Ishikawa (cell line): ENCODE data around the gene SLIT3.

ENCODE experiments used
- CEBPB ChIP-seq: IDR thresholded peaks from 2 replicates; pipeline ENCODE4 v1.6.1; 2012
- CREB1 ChIP-seq: IDR thresholded peaks from 2 replicates; pipeline ENCODE4 v1.6.1; 2012; ENCODE audit warnings: low read depth
- EGR1 ChIP-seq: IDR thresholded peaks from 2 replicates; pipeline ENCODE4 v1.6.1; 2012
- EP300 ChIP-seq: IDR thresholded peaks from 2 replicates; pipeline ENCODE4 v1.6.1; 2012; ENCODE audit warnings: borderline replicate concordance
- FOXM1 ChIP-seq: IDR thresholded peaks from 2 replicates; pipeline ENCODE4 v1.6.1; 2012; ENCODE audit warnings: low read depth, borderline replicate concordance
- MAX ChIP-seq: IDR thresholded peaks from 2 replicates; pipeline ENCODE4 v1.6.1; 2012
- NFIC ChIP-seq: IDR thresholded peaks from 2 replicates; pipeline ENCODE4 v1.6.1; 2012
- RAD21 ChIP-seq: IDR thresholded peaks from 2 replicates; pipeline ENCODE4 v1.6.1; 2012; ENCODE audit warnings: low read depth
- TAF1 ChIP-seq: IDR thresholded peaks from 2 replicates; pipeline ENCODE4 v1.6.1; 2012; ENCODE audit warnings: low read depth, mild to moderate bottlenecking
- TCF12 ChIP-seq: IDR thresholded peaks from 2 replicates; pipeline ENCODE4 v1.6.1; 2012; ENCODE audit warnings: low read depth
- TEAD4 ChIP-seq: IDR thresholded peaks from 2 replicates; pipeline ENCODE4 v1.6.1; 2012
- YY1 ChIP-seq: IDR thresholded peaks from 2 replicates; pipeline ENCODE4 v1.6.1; 2012; ENCODE audit warnings: low read depth
- ZBTB7A ChIP-seq: IDR thresholded peaks from 2 replicates; pipeline ENCODE4 v1.6.1; 2012; ENCODE audit warnings: low read depth
- TF ChIP-seq, protein P1 (sequence below): IDR thresholded peaks from 2 replicates; pipeline ENCODE4 v1.6.1; 2012; ENCODE audit warnings: low read depth, mild to moderate bottlenecking
- TF ChIP-seq, protein P2 (sequence below): IDR thresholded peaks from 2 replicates; pipeline ENCODE4 v1.6.1; 2012

Gene SLIT3

DNA sequence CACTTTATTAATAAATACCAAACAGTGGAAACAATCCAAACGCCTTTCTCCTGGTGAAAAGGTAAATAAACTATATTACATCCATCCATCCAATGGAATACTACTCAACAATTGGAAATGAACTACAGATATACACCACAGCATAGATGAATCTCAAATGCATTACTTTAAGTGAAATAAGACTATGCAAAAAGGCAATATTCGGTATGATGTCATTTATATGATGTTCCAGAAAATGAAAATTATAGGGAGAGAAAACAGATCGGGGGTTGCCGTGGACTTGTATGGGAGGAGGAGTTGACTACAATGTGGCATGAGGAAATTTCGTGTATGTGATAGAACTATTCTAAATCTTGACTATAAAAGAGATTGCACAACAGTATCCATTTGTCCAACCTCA, 27.5 kb upstream of the SLIT3 start:
- TF ChIP-seq, protein P1, sequence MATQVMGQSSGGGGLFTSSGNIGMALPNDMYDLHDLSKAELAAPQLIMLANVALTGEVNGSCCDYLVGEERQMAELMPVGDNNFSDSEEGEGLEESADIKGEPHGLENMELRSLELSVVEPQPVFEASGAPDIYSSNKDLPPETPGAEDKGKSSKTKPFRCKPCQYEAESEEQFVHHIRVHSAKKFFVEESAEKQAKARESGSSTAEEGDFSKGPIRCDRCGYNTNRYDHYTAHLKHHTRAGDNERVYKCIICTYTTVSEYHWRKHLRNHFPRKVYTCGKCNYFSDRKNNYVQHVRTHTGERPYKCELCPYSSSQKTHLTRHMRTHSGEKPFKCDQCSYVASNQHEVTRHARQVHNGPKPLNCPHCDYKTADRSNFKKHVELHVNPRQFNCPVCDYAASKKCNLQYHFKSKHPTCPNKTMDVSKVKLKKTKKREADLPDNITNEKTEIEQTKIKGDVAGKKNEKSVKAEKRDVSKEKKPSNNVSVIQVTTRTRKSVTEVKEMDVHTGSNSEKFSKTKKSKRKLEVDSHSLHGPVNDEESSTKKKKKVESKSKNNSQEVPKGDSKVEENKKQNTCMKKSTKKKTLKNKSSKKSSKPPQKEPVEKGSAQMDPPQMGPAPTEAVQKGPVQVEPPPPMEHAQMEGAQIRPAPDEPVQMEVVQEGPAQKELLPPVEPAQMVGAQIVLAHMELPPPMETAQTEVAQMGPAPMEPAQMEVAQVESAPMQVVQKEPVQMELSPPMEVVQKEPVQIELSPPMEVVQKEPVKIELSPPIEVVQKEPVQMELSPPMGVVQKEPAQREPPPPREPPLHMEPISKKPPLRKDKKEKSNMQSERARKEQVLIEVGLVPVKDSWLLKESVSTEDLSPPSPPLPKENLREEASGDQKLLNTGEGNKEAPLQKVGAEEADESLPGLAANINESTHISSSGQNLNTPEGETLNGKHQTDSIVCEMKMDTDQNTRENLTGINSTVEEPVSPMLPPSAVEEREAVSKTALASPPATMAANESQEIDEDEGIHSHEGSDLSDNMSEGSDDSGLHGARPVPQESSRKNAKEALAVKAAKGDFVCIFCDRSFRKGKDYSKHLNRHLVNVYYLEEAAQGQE = no peak
- TF ChIP-seq RAD21 (no peak), TAF1 (no peak), CEBPB (no peak), NFIC (no peak), MAX (no peak), YY1 (no peak), EGR1 (no peak)
- TF ChIP-seq, protein P2, sequence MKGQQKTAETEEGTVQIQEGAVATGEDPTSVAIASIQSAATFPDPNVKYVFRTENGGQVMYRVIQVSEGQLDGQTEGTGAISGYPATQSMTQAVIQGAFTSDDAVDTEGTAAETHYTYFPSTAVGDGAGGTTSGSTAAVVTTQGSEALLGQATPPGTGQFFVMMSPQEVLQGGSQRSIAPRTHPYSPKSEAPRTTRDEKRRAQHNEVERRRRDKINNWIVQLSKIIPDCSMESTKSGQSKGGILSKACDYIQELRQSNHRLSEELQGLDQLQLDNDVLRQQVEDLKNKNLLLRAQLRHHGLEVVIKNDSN = no peak

DNA sequence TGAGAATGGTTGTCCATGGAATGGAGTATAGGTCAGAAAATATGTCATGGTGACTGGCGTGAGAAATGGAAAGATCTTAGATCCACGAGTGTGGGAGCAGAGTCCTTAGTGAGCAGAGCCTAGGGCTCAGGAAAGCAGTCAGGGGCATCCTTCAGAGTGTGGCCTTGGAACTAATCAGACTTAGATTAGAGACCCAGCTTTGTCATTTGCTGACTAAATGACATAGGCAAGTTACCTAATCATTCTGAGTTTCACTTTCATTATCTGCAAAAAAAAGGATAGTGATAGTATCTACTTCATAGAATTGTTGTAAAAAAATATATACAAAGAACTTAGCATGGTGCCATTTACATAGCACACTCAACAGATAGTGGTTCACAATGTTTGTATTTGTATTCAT, 24.3 kb upstream of the SLIT3 start:
- TF ChIP-seq CEBPB = no peak
- no peak for TF ChIP-seq YY1
- TF ChIP-seq EGR1 = no peak
- TF ChIP-seq TCF12 = no peak

- TF ChIP-seq YY1 = no peak
- no peak for TF ChIP-seq NFIC
- TF ChIP-seq, protein P2 = no peak
- TF ChIP-seq, protein P1 = no peak
- TF ChIP-seq CEBPB = no peak
- no peak for TF ChIP-seq CREB1
- no peak for TF ChIP-seq FOXM1
- no peak for TF ChIP-seq ZBTB7A
- TF ChIP-seq EP300 = no peak
- TF ChIP-seq TAF1 = no peak
These were observed 17.6 kb upstream of the SLIT3 start for GRCh38 chr5:169318556-169318955.

DNA sequence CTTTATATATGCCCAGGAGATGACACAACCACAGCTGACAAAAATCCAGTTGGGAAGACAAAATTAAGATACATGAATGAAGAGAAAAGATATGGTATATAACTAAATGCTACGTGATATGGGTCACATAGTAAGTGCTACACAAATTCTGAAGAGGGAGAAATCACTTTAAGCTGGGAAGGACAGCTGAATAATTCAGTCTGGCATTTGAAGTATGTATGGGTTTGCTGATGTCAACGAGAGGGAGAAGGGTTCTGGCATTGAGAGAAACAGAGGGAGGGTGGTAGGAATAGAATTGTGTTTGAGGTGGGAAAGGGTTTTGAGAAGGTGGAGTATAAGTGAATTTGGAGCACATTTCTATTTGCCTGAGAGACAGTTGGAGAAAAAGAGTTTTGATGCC, 6.7 kb upstream of the SLIT3 start:
- TF ChIP-seq NFIC = no peak
- TF ChIP-seq, protein P2 = no peak
- no peak for TF ChIP-seq RAD21
- no peak for TF ChIP-seq ZBTB7A
- TF ChIP-seq MAX = no peak
- no peak for TF ChIP-seq EGR1
- no peak for TF ChIP-seq YY1
- TF ChIP-seq TAF1 = no peak
- TF ChIP-seq TCF12 = no peak
- TF ChIP-seq, protein P1 = no peak
- no peak for TF ChIP-seq FOXM1
- no peak for TF ChIP-seq CREB1
- no peak for TF ChIP-seq EP300
- TF ChIP-seq TEAD4 = no peak
- TF ChIP-seq CEBPB = no peak

GRCh38 chr5:169305366-169305765, 4.4 kb upstream of the SLIT3 start:
- TF ChIP-seq, protein P1 = no peak
- no peak for TF ChIP-seq MAX
- TF ChIP-seq TEAD4 = no peak
- TF ChIP-seq YY1 = no peak
- no peak for TF ChIP-seq CREB1
- TF ChIP-seq, protein P2 = no peak
- TF ChIP-seq FOXM1 = no peak
- no peak for TF ChIP-seq RAD21
- TF ChIP-seq EP300 = no peak
- TF ChIP-seq ZBTB7A = no peak
- no peak for TF ChIP-seq EGR1
- TF ChIP-seq CEBPB = no peak
- no peak for TF ChIP-seq TAF1
